GM20000 (cell line): ENCODE results near the gene DES.

ENCODE experiments used
- DNase-seq: peaks from one replicate; pipeline ENCODE4 v3.0.0; 2012; ENCODE audit warnings: low spot score
- TF ChIP-seq, protein P1 (sequence below): IDR thresholded peaks from 2 replicates; pipeline ENCODE4 v1.5.1; 2012; ENCODE audit warnings: mild to moderate bottlenecking, control low read depth; ENCODE audit errors: extremely low read depth, missing control alignments

The DES gene

DNA sequence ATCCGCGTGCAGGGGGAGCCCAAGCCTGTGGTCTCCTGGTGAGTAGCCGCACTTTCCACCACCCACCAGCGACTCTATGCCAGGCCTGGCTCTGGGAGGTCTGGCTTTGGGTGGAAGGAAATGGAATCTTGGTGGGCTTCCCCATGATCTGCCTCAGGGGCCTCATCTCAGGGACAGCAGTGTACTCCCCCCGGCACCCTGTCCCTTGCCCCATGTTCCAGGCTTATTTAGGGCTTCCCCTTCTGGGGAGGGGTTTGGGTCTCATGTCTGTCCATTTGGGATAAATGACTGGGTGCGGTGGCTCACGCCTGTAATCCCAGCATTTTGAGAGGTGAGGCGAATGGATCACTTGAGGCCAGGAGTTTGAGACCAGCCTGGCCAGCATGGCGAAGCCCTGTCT lies 44.2 kb downstream of the DES start:
- DNase-seq: no peak
- TF ChIP-seq, protein P1, sequence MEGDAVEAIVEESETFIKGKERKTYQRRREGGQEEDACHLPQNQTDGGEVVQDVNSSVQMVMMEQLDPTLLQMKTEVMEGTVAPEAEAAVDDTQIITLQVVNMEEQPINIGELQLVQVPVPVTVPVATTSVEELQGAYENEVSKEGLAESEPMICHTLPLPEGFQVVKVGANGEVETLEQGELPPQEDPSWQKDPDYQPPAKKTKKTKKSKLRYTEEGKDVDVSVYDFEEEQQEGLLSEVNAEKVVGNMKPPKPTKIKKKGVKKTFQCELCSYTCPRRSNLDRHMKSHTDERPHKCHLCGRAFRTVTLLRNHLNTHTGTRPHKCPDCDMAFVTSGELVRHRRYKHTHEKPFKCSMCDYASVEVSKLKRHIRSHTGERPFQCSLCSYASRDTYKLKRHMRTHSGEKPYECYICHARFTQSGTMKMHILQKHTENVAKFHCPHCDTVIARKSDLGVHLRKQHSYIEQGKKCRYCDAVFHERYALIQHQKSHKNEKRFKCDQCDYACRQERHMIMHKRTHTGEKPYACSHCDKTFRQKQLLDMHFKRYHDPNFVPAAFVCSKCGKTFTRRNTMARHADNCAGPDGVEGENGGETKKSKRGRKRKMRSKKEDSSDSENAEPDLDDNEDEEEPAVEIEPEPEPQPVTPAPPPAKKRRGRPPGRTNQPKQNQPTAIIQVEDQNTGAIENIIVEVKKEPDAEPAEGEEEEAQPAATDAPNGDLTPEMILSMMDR: no peak

DNA sequence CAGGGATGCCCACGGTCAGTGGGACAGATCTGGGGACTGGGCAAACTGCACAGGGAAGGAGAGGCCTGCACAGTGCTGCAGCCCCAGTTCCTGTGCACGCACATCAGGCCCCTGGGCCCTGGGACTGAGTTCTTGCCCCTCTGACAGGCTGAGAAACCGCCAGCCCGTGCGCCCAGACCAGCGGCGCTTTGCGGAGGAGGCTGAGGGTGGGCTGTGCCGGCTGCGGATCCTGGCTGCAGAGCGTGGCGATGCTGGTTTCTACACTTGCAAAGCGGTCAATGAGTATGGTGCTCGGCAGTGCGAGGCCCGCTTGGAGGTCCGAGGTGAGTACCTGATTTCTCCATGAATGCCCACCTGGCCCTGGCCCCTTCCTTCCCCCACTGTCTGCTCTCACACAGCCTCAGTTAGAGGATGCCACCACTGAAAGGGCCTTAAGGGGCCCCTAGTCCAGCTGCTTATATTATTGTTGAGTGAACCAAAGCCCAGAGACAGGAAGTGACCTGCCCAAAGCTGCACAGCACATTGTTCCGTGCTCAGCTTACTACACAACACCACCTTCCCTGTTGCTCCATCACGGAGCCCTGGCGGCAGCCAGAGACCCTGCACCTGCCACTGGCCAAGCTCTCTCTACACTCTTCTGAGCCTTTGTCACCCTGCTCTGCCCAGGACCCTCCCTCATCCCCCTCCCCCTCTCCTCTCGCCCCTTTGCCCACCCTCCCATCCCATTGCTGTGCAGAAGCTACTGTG lies 46.3 kb downstream of the DES start:
- TF ChIP-seq, protein P1: no peak
- no peak for DNase-seq

DNA sequence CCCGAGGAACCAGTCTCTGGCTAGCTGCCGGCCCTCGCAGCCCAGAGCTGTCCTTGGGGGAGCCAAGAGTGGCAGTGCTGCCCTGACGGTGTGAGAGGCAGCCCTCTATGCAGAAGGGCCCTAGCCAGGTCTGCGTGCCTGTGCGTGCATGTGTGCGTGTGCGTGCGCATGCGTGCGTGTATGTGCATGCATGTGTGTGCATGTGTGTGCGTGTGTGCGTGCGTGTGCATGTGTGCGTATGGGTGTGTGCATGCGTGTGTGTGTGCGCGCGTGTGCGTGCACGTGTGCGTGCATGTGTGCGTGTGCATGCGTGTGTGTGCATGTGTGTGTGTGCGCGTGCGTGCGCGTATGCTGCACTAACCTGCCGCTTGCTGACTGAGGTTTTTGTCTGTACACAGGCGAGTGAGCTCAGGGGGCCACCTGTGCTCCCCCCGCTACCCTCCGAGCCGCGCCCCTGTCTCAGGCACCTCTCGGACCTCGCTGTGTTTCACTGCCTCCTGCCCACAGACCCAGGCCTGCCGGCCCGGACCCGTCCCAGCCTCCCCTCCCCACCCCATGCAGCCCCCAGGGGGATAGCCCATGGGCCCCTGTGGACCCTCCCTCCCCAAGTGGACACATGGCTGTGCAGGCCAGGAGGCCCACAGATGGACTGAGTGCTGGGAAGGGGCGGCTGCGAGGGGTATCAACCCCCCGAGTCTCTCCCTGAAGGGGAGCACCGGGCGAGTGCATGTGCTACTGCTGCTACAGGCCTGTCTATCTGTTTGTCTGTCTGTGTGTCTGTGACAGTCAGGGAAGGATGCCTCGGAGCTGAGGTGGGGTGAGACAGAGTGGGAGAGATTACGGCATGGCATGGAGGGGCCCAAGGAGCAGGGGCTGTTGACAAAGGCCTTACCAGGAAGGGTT lies 47.7 kb downstream of the DES start:
- no peak for DNase-seq
- TF ChIP-seq, protein P1: no peak

DNA sequence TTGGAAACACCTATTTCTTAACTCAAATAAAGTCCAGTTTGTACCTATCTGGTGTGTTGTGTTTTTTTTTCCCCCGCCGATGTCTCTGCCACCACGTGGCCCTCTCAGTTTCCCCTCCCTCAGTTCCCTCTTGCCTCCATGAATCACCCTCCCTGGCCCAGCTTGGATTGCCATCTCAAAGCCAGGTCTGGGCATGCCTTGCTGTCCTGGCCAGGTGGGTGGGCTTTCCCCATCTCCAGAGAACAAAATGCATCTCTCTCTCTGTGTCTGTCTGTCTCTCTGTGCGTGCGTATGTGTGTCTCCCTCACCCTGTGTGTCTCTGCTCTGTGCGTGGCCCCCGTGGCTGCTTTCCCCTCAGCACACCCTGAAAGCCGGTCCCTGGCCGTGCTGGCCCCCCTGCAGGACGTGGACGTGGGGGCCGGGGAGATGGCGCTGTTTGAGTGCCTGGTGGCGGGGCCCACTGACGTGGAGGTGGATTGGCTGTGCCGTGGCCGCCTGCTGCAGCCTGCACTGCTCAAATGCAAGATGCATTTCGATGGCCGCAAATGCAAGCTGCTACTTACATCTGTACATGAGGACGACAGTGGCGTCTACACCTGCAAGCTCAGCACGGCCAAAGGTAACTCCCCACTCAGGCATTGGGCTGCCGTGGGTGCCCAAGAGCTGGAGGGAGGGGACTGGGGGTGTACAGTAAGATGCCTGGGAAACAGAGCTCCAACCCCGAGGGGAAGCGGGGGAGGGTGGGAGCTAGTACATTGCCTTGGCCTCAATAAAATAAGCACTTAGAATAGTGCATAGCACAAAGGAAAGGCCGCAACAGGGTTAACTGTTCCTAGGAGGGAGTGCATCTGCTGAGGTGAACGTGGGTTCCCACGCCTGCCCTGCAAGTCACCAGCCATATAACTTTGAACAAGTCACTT lies 48.9 kb downstream of the DES start:
- DNase-seq: no peak
- TF ChIP-seq, protein P1: no peak

DNA sequence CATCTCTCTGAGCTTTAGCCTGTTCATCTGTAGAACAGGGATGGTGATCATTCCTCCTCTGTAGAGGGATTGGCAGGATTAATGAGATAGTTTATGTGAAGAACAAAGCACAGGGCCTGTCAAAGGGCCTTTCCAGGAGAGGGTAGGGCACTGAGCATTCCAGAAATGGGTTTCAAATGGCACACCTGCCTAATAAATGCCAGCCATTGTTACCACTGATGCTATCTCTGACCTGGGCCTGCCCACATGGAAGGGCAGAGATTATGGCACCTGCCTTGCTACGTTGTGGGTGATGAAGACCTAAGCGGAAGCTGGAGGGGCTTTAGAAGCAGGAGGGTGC lies 49.5 kb downstream of the DES start:
- TF ChIP-seq, protein P1: no peak
- no peak for DNase-seq

DNA sequence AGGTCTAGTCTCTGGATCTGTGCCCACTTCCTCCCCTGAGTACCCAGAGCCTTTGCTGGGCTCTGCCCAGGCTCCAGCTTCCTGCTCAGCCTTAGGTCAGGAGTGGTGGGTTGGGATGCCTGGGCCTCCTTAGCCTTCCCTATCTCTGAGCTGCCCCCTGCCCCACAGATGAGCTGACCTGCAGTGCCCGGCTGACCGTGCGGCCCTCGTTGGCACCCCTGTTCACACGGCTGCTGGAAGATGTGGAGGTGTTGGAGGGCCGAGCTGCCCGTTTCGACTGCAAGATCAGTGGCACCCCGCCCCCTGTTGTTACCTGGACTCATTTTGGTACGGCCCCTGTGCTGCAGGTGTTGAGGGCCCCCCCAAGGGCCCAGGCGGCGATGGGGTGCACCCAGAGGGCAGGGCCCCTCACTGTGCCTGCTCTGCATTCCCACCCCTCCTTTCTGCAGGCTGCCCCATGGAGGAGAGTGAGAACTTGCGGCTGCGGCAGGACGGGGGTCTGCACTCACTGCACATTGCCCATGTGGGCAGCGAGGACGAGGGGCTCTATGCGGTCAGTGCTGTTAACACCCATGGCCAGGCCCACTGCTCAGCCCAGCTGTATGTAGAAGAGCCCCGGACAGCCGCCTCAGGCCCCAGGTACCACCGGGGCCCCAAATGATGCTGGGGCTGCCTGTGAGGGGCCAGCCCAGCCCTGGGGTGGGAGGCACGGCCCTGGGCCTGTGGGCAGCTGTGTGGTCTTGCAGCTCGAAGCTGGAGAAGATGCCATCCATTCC lies 50.4 kb downstream of the DES start:
- DNase-seq: no peak
- TF ChIP-seq, protein P1: no peak
